ENCODE data around the gene KCNQ1.
A peak's percentile ranks its signal among the peaks of the same experiment; 100 is the strongest.

Gene KCNQ1

DNA sequence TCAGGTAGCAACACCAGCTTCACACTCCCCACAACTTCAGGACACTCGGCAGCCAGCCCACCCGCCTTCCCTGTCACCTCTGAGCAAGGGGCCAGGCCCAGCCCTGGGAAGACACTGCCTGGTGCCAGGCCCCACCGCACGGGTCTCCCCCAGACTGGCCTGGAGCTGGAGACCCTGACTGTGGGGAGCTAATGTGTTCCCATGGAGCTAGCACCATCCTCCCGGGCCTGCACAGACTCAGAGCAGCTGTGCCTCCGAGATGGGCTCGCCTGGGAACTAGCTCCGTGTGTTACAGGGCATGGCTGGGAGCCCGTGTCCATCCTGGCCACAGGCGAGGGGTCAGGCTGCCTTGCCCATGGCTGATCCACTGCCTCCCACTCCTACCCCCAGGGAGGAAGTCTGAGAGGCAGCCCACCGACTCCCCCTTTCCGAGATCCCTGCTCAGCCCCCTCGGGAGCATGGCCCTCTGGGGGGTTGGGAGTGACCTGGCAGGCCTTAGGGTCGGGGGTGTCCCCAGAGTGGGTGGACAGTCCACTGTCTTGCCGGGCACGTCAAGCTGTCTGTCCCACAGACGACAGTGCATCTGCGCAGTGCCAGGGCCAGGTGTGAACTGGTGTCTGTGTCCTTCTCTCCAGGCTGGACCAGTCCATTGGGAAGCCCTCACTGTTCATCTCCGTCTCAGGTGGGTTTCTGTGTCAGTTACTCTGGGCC is 331.7 kb downstream of the KCNQ1 start:
- no peak for DNase-seq

DNA sequence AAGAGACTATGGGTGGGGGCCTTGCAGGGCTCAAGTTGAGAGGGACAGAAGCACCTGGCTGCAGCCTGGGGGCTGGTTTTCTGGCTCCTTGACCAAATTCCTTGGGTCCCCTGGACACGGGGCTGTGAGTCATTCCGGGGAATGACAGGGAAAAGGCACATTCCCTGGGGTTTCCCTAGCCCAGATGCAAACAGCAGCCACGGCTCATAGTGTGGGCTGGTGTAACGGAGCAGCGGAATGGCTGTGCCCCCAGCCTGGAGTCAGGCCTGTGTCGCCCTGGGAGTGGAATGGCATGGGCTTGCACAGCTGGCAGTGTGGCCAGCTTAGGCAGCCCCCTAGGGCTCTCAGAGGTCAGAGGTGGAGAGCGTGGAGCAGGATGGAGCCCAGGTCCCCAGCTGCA is 332.6 kb downstream of the KCNQ1 start:
- DNase-seq = no peak

DNA sequence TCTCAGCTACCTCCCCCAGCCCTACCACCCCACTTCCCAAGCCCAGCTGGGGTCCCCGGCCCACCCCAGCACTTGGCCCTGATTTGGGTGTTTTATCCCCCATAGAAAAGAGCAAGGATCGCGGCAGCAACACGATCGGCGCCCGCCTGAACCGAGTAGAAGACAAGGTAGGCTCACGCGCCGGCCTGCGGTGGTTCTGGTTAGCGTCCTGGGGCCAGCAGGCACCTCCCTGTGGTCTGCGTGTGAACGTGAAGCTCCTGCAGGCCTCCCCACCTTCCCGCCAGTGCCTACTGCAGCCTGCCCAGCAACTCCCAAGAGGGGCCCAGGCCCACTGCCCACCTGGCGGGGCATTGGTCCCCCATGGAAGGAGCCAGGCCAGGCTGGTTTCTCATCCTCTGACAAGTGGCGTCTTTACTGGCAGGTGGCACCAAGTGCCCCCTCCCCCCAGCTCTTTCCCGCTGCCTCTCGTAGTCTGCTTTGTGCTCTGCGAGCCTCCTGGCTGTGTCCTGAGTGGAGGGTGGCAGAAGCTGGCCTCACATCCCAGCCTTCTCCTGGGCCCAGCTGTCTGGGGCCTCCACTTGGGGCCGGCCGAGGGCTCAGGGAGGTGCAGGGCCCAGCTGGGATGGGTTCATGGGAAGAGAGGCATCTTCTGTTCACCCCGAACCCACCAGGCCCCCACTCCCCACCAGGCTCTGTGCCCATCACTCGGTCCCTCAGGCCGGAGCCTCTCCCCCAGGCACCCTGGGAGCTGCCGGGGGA is 333.2 kb downstream of the KCNQ1 start:
- peak; percentile 73 for DNase-seq

DNA sequence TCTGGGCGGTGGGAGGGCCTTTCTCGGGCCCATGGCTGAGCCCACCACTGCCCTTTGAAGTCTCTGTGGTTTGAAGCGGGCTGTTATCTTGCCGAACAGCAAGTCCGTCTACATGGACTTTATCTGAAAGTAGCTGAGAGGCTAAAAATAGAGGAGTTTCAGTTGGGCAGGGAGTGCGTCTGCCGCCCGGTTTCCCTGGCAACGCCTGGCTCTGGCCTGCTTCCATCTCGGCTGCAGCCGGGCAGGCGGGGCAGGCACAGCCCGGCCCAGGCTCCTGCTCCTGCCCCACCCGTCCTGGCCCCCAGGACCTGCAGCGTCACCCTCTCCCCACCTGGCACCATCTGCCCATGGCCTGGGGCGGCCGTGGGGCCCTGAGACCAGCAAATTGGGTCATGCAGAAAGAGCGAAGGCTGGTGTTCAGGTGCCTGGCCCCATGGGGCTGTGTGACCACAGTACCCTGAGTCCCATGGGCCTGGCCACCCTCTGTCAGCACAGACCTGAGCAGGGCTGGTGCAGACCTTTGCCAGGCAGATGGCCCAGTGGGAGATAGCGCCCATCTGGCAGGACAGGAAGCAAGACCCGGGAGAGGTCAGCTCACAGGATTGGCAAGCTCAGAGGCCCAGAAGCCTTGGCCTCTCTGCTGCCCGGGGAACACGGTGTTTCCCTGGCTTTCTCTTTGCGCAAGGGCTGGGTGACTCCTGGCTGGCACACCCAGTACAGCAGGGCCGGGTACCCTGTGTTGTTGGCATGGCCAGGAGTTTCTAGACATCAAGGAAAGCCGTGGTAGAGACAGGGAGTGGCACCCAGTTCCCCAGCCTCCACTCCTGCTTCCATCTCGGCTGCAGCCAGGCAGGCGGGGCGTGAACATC is 334.1 kb downstream of the KCNQ1 start:
- peak; percentile 84 for DNase-seq

DNA sequence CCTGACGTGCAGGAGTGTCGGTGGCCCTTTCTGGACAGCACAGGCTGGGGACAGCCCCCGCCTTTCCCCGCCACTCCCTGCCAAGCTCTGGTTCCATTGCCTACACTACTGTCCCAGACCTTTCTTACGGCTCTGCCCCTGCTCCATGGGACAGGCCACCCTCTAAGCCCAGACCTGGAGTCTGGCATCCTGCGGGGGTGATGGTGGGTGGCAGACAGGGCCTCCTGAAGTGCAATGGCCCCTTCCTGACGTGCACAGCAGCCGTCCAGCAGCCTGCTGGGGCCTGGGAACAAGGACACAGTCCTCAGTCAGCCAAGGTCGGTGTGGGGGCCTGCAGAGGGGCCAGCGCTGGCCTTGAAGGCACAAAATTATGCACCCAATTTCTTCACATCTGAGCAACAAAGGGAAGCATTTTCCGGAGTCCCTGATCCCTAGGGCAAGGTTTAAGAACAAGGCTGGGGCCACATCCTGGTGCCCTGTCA is 334.7 kb downstream of the KCNQ1 start:
- DNase-seq = no peak

DNA sequence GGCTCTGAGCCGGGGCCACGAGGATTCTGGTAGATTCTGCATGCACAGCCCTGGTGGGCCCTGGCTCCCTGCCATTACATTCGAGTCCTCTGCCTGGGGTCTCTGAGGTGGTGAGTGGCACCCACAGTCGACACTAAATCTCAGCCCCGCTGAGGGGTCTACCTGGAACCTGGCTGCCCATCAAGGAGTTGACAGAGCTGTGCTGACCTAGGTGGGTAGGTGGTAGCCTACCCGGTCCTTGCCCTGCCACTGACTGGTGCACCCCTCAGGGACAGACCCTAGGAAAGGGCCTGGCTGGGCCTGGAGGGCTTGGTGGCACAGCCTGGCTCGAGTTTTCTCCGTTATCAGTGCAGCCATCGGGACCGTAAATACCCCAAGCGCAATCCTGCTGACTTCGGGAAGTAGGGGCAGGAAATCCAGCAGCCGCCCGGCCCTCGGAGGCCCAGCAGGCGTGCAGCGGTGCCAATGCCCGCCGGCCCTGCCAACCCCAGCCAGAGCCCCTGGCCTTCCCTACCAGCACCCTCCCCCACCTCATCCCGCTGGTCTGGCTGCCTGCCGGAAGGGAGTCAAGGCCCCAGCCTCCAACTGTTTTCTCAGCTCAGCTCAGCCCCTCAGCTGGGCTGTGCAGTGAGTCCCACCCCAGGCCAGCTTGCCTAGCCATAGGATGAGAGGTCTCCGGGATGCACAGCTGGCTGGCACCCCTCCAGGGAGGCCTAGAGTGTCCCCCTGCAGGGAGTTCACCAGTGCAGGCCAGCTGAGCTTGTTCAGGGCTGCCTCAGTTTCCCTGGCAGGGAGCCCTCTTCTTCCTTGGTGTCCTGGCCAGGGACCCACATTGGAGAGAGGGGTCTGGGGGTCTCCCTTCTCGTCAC is 335.4 kb downstream of the KCNQ1 start:
- no peak for DNase-seq

DNA sequence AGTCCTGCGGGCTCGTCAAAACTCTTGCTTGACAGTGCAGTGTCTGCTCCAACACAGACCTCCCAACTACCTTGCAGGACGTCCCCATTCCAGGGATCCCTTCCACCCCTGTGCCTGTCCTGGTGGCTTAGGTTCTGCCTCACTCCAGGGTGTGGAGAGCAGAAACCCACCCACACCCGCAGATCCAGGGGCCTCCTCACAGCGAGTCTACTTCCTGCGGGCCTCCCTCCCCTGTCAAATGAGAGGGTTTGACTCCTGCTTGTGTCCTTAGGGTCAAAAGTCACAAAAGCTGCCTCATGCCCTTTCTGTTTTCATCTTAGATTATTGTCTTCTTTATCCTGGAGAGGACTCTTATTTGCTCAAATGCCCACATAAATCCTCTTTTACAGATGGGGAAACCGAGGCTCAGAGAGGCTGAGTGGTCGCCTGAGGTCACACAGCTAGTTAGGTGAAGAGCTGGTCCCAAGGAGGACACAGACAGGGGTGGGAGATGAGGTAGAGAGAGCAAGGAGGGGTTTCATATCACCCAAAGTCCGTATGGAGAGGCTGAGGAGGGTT is 336.1 kb downstream of the KCNQ1 start:
- DNase-seq = no peak

DNA sequence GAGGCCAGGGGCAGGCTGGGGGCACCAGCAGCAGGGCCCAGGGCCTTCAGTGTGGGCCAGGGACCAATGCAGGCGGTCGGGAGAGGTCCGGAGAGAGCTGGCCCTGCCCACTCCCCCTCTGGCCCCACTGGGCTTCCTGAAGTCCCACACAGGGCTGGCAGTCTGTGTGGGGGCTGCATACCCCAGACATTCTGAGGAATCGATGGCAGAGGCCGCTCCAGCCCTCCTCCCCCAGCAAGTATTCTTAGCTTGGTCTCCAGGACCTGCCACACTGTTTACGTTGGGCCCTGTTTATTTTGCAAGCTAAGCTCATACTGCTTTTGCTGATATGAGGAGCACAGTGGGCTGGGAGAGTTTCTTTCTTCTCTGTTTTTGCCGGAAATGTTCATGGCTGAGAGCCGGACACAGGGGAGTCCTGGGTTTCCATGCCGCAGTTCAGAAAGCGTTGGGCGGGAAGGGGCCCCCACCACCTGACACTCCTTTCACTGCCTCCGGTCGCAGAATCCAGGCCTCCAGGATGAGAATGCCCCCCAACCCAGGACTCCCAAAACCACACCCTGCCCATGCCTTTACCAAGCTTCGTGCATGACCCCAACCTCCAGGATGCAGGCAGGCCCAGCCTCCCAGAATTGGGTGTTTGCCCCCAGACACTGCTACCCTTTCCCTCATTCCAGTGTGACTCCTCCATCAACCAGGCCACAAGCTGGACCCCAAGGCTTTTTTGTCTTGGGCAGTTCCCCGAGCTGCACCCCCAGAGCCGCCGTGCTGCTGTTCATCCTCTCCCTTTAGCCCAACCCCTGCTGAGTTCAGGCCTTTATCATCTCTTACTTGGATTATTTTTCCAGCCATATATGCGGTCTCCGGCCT is 336.8 kb downstream of the KCNQ1 start:
- no peak for DNase-seq

DNA sequence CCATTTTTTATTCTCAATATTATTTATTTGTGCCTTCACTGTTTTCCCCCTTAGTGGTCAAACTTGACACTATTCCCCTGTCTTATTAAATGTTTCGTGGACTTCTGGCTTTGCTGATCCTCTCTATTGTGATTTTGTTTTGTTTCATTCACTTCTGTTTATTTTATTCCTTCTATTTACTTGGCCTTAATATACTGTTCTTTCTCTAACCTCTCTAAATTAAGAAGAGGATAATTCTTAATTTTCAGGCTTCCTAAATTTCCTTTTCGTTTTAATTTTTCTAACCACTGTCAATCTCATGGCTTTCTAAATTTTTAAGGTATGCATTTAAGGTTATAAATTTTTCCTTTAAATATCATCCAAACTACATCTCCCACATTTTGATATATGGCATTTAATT is 338.0 kb downstream of the KCNQ1 start:
- DNase-seq = no peak

DNA sequence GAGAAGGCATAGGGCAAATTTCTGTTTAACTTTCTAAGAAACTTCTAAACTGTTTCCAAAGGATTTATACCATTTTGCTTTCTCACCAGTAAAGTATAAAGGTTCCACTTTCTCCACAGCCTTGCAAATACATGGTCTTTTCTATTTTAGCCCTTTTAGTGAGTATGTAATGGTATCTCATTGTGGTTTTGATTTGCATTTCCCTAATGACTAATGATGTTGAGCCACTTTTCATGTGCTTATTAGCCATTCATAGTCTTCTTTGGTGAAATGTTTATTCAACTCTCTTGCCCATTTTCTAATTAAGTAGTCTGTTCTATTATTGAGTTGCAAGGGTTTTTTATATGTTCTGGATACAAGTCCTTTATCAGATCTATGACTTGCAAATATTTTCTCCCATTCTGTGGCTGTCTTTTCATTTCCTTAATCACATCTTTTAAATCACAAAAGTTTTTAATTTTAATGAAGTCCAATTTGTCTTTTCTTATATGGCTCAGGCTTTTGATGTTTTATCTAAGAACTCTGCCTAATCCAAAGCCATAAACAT is 338.8 kb downstream of the KCNQ1 start:
- no peak for DNase-seq

DNA sequence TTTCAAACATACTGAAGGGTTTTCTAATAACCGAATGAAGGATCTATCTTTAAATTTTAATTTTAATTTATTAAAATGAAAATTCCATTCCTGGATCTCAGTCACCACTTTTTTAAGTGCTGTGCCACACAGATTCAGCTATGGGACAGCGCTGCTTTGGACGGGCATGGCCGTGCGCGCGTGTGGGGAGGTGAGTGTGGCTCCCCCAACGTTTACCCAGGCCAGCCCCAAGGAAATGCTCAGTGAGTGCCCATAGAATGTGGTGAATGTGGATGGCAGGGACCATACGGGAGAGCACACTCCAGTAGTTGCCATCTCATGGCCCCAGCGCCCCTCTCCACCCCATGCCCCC is 343.0 kb downstream of the KCNQ1 start:
- no peak for DNase-seq

DNA sequence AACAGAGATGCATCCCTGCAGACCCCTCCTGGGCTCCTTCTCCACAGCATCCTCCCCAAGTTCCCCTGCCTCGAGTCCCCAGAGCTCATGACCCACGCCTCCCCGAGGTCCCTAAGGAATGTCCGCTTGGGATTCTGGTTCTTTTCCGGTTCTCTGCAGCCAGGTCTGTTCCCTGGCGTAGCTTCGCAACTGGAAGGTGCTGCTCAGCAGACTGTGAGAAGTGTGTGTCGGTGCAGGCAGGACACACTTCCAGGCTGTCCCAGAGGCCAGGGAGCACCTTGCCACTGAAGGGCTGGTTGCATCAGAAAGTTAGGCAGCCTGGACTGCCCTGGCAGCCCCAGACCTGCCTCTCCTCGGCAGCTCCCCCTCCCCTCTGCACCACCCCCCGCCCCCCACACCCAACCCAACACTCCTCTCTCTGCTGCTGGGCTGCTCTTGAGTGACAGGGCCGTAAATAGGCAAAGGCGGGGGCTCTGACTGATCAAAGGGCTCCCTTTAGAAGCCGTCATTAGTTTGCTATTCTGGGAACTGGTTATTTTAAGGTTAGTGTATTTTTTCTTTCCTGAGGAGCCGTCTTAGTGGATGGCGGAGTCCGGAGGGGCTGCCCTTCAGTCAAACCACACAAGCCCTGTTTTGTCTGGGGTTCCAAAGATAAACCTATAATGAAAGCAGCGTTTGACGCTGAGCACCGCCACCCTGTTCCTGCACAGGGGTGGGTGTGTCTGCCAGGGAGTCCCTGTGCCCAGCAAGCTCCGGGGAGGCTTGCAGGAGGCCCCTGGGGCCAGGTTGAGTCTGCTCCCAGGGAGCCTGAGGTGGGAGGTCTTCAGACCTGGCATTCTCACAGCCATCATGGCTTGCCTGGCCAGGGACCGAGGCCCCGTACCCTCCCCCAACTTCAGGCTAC is 343.6 kb downstream of the KCNQ1 start:
- no peak for DNase-seq

DNA sequence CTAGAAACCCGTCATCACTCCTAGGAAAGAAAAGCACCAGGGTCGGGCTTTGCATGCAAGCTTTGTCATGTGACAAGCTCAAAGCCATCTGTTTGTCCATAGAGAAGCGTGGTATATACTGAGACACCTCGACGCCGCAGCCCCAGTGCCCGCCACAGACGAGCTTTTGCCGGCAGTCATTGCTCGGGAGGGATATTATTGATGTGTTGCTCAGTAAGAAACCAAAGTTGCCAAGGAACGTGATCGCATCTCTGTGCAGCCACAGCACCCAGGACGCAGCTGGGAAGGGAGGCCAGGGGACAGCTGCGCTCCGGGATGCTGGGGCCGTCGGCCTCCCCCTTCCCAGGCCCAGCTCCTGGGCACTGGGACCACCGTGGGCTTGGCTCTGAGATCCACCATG is 344.5 kb downstream of the KCNQ1 start:
- no peak for DNase-seq

DNA sequence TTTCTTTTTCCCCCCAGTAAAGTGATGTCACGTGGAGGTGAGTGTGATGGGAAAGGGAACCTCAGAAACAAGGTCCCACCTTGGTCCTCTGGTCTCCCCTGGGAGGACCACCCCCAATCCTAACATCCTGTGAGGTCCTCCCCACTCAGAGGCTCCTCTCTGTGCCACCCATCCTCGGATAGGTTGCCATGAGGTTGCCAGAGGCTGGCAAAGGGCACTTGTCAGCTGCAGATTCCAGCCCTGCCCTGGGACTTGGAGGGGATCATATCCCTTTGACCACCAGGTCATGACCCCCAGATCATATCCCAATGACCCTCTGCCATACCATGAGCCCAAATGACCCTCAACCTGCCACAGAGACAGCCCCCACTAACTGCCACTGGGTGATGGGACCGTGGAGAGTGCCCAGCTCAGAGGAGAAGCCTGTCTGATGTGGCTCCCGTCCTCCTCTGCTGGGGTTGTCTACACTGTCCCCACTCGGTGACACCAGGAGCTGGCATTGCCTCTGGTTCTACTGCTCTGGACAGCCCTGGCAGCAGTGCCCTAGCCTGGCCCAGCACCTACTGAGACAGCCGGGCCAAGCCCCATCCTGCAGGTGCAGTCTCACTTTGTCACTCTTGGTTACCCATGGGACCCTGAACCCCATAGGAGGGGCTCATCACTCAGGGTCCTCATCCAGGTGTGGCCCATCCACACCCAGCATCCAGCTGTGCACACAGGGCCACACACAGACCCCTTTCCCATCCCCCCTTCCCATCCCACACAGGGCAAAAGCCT is 345.2 kb downstream of the KCNQ1 start:
- no peak for DNase-seq

DNA sequence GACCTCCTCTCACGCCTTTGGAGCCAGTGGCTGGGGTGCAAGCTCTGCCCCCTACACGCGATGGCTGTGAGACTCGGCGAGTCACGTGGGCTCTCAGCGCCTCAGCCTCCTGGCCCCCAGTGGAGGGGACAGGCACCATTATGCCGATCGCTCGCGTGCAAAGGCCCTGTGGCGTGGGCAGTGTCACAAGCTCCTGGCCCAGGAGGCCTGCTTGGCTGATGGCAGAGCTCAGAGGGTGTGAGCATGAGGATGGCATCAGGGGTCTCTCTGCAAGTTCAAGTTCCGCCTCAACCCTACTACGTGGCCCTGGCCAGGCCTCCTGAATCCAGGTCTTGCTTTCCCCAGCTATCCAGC is 345.7 kb downstream of the KCNQ1 start:
- no peak for DNase-seq

DNA sequence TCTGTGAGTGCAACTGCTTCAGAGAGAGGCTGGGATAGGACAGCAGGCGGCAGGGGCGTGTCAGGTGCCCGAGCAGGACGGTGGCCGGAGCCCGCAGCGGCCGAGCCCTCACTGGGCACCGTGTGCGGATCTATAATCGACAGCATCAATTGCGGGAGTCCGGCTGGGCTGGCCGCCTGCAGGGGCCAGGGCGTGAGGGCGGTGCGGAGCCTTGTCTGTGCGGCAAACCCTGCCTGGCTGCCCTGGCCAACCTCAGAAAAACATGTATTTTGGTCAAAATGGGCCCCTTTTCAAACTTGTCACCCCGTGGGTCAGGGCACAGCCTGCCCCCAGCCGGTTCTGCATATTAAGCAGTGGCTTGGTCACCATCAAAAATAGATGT is 346.3 kb downstream of the KCNQ1 start:
- DNase-seq = no peak

DNA sequence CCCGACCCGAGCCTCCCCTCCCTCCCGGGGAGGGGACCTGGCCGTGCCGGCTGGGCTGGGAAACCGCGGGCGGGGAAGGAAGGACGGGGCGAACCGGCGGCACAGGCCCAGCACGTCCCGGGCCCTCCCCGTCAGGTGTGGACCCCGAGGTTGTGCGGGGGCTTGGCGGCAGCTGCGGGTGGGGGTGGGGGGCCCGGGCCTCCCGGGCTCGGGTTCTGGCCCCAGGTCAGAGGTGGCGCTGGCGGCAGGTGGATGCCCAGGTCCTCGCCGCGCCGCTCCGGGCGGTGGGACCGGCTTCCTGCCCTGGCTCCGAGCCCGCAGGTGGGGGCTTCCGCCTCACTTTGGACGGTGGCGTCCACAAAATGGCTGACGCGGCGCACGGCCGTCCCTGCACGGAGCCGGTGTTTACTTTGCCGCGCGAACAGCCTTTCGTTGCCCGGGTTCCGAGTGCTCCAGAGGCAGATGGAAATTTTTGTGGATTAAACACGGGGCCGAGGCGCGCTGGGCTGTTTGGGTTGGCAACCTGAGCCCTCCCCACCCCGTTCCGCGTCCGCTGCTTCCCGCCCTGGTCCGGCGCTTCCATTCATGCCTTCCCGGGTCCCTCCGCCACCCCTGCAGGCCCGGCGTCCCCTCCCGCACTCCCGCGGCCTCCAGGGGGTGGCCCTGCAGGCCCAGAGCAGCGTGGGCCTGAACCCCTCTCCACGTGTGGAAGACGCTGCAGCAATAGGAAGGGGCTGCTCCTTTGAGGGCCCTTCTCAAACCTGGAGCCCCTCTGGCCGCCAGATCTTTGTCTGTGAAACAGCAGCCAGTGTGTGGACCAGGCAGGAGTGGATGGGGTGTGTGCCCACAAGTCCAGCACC is 346.9 kb downstream of the KCNQ1 start:
- DNase-seq = peak; percentile 48

Data from NCI-H1092 treated with DMSO at 0.1 percent for 48 hours (cell line).